Uterus (tissue), 2 donors: ENCODE data around the gene PYGL.

ENCODE experiments used
- CTCF ChIP-seq, 4 experiments: fragments of 200-600 bp in 2 of 4; fragments of 450-650 bp in 2 of 4; sonication (generic) in 2 of 4; IDR thresholded peaks; one replicate each; pipeline ENCODE4 v1.5.1; 2016 to 2019; ENCODE audit warnings: antibody characterized with exemption in 4 of 4, mild to moderate bottlenecking in 2 of 4, moderate library complexity in 1 of 4
- POLR2A ChIP-seq, 2 donors: fragments of 450-650 bp; IDR thresholded peaks; one replicate each; pipeline ENCODE4 v1.6.1; 2016; ENCODE audit warnings: antibody characterized with exemption in 2 of 2, mild to moderate bottlenecking in 1 of 2, moderate library complexity in 1 of 2

- TF ChIP-seq POLR2A (IDR thresholded peaks at IDR 0.05) (no peak), CTCF (IDR thresholded peaks at IDR 0.05) (no peak)
These were observed 39.9 kb upstream of the PYGL start for GRCh38 chr14:50984036-50984710.
